Mucosa of stomach (tissue), 1 donor: ENCODE results near the gene SLC39A11.
"Not testable (repeated sequence)": the region's sequence is repeated elsewhere in the genome, so short reads cannot be mapped to it uniquely, and the experiment has no call there.

Experiments
- H3K27me3 ChIP-seq: one replicate; pipeline ENCODE4 v1.7.0; 2013; ENCODE audit warnings: mild to moderate bottlenecking, low read length; ENCODE audit not compliant: control insufficient read depth, insufficient read depth
- H3K36me3 ChIP-seq: one replicate; pipeline ENCODE4 v1.7.0; 2013; ENCODE audit warnings: low read length; ENCODE audit not compliant: control insufficient read depth, insufficient read depth
- H3K4me1 ChIP-seq: one replicate; pipeline ENCODE4 v1.7.0; 2013; ENCODE audit warnings: mild to moderate bottlenecking, low read length; ENCODE audit not compliant: control insufficient read depth, insufficient read depth
- H3K4me3 ChIP-seq: one replicate; pipeline ENCODE4 v1.7.0; 2013; ENCODE audit warnings: low read length
- H3K9ac ChIP-seq: one replicate; pipeline ENCODE4 v1.7.0; 2013; ENCODE audit warnings: mild to moderate bottlenecking, low read length, moderate library complexity
- H3K9me3 ChIP-seq: one replicate; pipeline ENCODE4 v1.7.0; 2013; ENCODE audit warnings: mild to moderate bottlenecking, low read length, moderate library complexity; ENCODE audit not compliant: control insufficient read depth
- donor health status: Pancreatic carcinoma.

SLC39A11 gene

GRCh38 chr17:72765368-72766153 is 326.9 kb downstream of the SLC39A11 start:
- Histone ChIP-seq H3K9me3 (no peaks in the 10 kb centered on the region), H3K27me3 (no peaks in the 10 kb centered on the region), H3K4me3 (no peak overlapping the region), H3K9ac (no peak overlapping the region), H3K36me3 (no peaks in the 10 kb centered on the region), H3K4me1 (no peaks in the 10 kb centered on the region)

- no peak overlapping the region for H3K9ac ChIP-seq
- H3K9me3 ChIP-seq, result no peaks in the 10 kb centered on the region
- H3K4me3 ChIP-seq, result no peak overlapping the region
- H3K36me3 ChIP-seq, result no peaks in the 10 kb centered on the region
- H3K4me1 ChIP-seq, result no peaks in the 10 kb centered on the region
- H3K27me3 ChIP-seq, result no peaks in the 10 kb centered on the region
Measured at GRCh38 chr17:72764632-72765041, 327.9 kb downstream of the SLC39A11 start.

DNA sequence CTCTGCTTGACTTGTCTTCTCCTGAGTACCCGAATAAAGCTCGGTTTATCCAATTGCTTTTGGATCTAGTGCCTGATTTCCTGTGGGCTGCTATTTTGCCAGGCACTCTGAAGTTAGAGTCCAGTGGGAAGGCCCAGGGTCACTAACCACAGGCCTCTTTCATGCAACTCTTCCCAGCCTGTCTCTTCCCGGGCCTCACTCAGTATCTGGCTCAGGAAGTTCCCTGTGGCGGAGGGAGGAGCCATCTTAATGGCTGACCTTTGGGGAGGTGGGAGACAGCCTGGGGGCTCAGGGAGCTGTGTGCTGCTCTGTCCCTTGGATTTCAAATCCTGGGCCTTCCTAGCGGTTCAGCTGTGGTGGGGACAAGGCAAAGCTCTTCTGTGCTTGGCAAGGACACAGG is 328.5 kb downstream of the SLC39A11 start:
- Histone ChIP-seq H3K27me3 (no peaks in the 10 kb centered on the region), H3K4me1 (no peaks in the 10 kb centered on the region), H3K36me3 (no peaks in the 10 kb centered on the region), H3K4me3 (no peak overlapping the region), H3K9me3 (no peaks in the 10 kb centered on the region), H3K9ac (no peak overlapping the region)

GRCh38 chr17:72761893-72762575 is 330.5 kb downstream of the SLC39A11 start:
- not testable (repeated sequence) for H3K4me1 ChIP-seq, H3K36me3 ChIP-seq, H3K9me3 ChIP-seq, H3K27me3 ChIP-seq, H3K9ac ChIP-seq, H3K4me3 ChIP-seq

- Histone ChIP-seq H3K4me3 (no peak overlapping the region), H3K4me1 (no peaks in the 10 kb centered on the region), H3K36me3 (no peaks in the 10 kb centered on the region), H3K9ac (no peak overlapping the region), H3K9me3 (no peaks in the 10 kb centered on the region), H3K27me3 (no peaks in the 10 kb centered on the region)
Measured at GRCh38 chr17:72761431-72761830, 331.1 kb downstream of the SLC39A11 start.

GRCh38 chr17:72760368-72760767 is 332.1 kb downstream of the SLC39A11 start:
- no peak overlapping the region for H3K9ac ChIP-seq
- no peaks in the 10 kb centered on the region for H3K9me3 ChIP-seq
- H3K4me3 ChIP-seq, result no peak overlapping the region
- H3K36me3 ChIP-seq, result no peaks in the 10 kb centered on the region
- H3K4me1 ChIP-seq, result no peaks in the 10 kb centered on the region
- H3K27me3 ChIP-seq, result no peaks in the 10 kb centered on the region

GRCh38 chr17:72759301-72759700 is 333.2 kb downstream of the SLC39A11 start:
- Histone ChIP-seq H3K36me3 (no peaks in the 10 kb centered on the region), H3K9me3 (no peaks in the 10 kb centered on the region)

GRCh38 chr17:72756256-72756655 is 336.2 kb downstream of the SLC39A11 start:
- Histone ChIP-seq H3K4me3 (no peak overlapping the region), H3K27me3 (no peaks in the 10 kb centered on the region), H3K4me1 (no peaks in the 10 kb centered on the region), H3K36me3 (no peaks in the 10 kb centered on the region), H3K9ac (no peak overlapping the region), H3K9me3 (no peaks in the 10 kb centered on the region)

More at GRCh38 chr17:72759301-72759700, 333.2 kb downstream of the SLC39A11 start:
- H3K9ac ChIP-seq, result no peak overlapping the region
- no peaks in the 10 kb centered on the region for H3K4me1 ChIP-seq
- no peaks in the 10 kb centered on the region for H3K27me3 ChIP-seq
- H3K4me3 ChIP-seq, result no peak overlapping the region

- Histone ChIP-seq H3K27me3 (no peaks in the 10 kb centered on the region), H3K36me3 (no peaks in the 10 kb centered on the region), H3K4me3 (no peak overlapping the region), H3K9me3 (no peaks in the 10 kb centered on the region), H3K4me1 (peaks cover 5% of the 10 kb centered on the region), H3K9ac (no peak overlapping the region)
Measured at GRCh38 chr17:72754513-72754912, 338.0 kb downstream of the SLC39A11 start.

GRCh38 chr17:72751746-72752145 is 340.7 kb downstream of the SLC39A11 start:
- Histone ChIP-seq H3K9ac (no peak overlapping the region), H3K4me1 (peaks cover 27% of the 10 kb centered on the region), H3K36me3 (no peaks in the 10 kb centered on the region), H3K4me3 (no peak overlapping the region), H3K9me3 (no peaks in the 10 kb centered on the region), H3K27me3 (no peaks in the 10 kb centered on the region)

GRCh38 chr17:72749119-72749572 is 343.3 kb downstream of the SLC39A11 start:
- H3K36me3 ChIP-seq, result no peaks in the 10 kb centered on the region

GRCh38 chr17:72747501-72747900 is 345.0 kb downstream of the SLC39A11 start:
- no peaks in the 10 kb centered on the region for H3K27me3 ChIP-seq
- no peak overlapping the region for H3K4me3 ChIP-seq
- H3K9ac ChIP-seq, result no peak overlapping the region
- H3K4me1 ChIP-seq, result peaks cover 27% of the 10 kb centered on the region
- H3K36me3 ChIP-seq, result no peaks in the 10 kb centered on the region
- no peaks in the 10 kb centered on the region for H3K9me3 ChIP-seq

More at GRCh38 chr17:72749119-72749572, 343.3 kb downstream of the SLC39A11 start:
- Histone ChIP-seq H3K4me1 (peaks cover 27% of the 10 kb centered on the region), H3K9ac (no peak overlapping the region), H3K27me3 (no peaks in the 10 kb centered on the region), H3K9me3 (no peaks in the 10 kb centered on the region), H3K4me3 (no peak overlapping the region)
